ENCODE measurements around the gene MALL.
"Not testable (repeated sequence)": the region's sequence is repeated elsewhere in the genome, so short reads cannot be mapped to it uniquely, and the experiment has no call there.

MALL gene

DNA sequence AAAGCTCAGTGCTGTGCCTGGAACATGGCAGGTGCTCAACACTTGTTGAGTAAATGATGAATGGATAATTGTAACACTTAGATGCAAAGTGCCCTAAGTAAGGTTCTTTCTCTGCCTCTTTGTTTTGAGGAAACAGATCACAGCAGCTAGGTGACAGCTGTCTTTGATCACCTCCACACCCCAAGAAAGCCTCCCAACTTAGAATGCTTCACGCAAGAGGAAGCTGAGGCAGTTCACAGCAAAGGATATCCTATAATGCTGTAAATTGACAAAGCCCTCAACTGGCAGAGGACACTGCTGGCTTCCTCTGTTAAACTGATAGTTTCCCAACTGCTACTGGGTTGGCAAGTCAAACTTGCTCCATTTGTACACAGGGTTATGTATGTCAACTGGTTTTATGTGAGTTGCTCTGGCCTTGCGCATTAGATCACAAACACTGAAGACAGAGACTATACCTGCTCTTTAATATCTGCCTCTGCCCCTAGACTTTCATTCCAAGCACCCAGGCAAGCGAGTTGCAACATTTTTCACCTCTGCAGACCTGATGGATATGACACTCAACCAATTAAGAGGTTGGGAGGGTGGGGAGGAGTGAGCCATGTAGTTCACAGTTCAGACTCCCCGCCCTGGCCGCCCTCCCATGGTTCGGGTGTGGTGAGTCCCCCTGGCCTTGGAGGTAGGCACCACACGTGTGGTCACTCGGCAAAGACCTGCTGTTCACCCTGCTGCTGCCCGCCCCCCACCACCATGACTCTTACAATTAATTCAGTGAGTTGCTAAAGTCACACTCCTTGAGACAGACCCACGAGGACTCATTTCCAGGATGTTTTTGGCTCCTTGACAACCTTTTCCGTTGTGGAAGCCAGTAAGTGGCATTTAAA is 4.8 kb upstream of the MALL start:
- no peak for DNase-seq

DNA sequence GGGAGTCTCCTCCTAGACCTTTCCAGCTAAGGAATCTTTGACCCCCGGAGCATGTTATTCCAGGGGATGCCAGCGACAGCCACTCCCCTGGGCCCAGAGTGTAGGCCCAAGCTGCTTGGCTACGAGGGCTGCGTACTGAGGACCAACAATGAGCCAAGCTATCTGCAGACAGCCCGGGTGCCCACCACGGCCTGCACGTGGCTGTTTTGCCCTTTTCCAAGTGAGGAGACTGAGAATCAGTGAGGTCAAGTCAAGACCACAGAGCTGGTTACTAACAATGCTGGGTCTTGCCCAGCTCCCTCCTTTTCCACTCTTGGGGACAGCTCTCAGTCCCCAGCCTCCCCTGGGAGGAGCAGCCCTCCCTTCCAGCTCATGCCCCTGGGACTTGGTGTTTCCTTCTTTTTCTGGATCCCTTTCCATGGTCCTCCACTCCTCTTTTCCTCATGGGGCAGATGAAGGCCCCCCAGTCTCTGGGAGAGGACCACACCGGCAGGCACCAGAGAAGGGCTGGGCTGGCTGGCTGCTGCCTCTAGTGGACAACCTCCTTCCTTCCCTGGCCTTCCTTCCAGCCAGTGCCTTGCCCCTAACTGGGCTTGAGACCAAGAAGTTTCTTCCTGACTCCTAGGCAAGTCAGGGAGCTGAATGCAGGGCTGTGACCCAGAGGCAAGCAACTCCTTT is 550 bp upstream of the MALL start:
- DNase-seq, result no peak

DNA sequence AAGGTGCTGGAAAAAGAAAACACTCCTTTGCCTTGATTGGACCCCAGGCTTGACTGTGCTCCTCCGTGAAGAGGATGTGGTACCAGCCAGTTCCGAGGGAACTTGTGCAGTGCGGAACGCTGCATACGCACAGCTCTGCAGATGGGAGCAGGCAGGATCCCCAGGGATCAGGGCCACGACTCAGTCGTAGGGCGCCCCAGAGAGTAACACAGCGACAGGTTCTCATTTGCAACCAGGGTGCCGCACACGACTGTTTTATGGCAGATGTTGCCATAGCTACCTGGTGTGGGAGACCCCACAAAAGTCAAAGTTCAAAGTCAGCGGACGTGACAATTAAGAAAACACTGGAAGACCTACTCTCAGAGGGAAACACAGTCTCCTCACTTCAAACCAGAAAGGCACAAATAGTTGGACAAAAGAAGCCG is 779 bp downstream of the MALL start:
- DNase-seq, result no peak

DNA sequence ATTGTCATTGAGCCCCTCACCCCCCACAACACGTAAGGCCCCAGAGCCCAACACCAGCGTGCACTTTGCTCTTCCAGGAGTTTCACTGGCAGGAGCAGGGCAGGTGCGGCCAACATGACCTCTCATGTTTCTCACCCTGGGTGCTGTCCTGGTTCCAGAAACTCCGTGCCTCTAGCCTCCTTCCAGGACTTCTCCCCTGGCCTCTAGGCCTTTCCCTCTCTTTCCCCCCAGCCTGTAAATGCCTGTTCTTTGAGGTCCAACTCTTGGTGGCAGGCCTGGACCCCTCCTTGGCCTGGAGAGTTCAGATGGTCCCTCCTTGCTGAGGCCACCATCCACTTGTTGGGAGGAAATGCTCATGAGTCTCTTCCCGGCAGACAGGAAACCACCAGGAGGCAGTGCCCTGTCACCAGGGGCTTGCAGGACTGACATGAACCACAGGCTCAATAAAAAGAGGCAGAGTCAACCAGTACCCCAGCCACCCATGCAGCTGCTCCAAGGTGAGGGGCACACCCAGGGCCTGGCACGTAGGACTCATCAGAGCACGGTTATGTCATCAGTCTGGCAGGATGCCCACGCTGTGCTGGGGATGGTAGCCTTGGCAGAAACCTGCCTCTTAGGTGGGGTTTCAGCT is 1.5 kb downstream of the MALL start:
- no peak for DNase-seq

DNA sequence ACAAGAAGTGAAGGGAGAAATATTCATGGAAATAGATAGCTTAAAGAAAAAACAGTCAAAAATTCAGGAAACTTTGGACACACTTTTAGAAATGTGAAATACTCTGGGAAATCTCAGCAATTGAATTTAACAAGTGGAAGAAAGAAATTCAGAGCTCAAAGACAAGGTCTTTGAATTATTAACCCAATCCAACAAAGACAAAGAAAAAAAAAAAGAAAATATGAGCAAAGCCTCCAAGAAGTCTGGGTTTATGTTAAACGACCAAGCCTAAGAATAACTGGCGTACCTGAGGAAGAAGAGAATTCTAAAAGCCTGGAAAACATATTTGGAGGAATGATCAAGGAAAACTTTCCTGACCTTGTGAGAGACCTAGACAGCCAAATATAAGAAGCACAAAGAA is 7.3 kb downstream of the MALL start:
- DNase-seq, result not testable (repeated sequence)

DNA sequence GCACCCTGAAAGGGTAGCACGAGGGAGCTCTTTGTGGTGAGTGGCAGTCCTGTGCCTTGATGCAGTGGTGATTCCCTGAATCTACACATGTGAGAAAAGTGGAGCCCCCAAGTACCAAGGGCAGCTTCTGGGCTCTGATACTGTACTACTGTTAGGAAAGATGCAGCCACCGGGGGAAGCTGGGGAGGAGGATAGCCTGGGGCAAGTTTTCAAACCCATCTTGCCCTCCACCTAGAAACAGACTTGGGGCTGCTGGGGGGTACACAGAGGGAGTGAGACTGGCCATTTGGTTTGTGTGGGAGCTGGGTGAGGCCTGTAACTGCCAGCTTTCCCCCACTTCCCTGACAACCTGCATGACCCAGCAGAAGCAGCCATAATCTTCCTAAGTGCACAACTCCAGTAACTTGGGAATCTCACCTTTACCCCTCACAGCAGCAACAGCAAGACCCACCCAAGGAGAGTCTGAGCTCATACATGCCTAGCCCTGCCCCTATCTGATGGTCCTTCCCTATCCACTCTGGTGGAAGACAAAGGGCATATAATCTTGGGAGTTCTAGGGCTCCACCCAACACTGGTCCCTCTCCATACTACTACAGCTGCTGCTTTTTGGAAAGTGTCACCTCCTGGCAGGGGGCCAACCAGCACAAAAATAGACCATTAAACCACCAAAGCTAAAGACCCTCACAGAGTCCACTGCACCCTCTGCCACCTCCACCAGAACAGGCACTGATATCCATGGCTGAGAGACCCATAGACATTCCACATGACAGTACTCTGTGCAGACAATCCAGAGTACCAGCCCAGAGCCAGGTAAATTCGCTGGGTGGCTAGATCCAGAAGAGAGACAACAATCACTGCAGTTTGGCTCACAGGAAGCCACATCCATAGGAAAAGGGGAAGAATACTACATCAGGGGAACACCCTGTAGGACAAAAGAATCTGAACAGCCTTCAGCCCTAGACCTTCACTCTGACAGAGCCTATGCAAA is 8.2 kb downstream of the MALL start:
- no peak for DNase-seq

DNA sequence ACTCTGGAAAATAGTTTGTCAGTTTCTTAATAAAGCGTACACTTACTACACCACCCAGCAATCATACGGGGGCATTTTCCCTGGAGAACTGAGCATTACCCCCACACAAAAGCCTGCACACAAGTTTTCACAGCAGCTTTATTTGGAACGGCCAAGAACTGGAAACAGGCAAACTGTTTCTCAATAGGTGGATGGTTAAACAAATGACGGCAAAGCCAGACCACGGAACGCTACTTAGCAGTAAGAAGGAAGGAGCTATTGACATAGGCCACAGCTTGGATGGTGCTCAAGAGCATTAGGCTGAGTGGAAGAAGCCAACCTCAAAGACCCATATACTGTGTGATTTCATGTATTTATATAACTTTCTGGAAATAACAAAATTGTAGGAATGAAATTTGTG is 9.0 kb downstream of the MALL start:
- no peak for DNase-seq

DNA sequence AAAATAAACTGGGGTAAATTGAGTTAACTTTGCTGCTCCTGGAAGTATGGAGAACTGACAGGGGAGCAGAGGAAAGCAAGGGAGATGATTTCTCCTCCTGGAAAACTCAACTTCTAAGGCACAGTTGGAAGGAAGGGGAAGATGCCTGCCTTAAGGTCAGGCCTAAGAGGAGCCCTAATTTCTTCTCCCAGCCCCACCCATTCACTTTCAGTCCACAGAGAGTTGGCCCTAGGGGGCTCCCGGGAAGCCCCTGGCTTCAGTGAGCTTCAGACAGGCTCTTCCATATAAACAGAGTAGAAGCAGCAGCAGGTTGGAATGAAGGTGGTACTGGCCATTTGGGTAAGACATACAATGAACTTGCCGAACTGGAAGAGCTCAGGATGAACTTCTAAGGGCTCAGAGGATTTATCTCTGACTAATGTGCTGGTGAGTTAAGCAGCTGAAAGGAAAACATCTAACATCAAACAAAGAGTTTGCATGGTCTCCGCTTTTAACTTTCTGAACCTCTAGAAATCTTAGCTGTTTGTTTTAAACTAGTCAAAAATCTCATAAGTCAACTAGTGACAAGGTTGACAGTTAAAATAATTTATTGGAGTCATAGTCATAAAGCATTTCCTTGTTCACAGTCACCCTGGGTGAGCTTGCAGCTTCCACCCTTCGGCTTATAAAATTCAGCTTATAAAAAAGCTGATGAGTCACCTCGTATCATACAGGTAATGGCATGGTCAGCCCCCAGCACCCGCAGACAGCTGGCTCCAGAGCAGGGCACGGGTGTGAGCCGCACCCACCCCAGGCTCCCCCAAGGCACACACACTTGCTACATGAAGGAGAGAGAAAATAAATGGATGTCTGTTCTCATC is 9.8 kb downstream of the MALL start:
- DNase-seq, result no peak

DNA sequence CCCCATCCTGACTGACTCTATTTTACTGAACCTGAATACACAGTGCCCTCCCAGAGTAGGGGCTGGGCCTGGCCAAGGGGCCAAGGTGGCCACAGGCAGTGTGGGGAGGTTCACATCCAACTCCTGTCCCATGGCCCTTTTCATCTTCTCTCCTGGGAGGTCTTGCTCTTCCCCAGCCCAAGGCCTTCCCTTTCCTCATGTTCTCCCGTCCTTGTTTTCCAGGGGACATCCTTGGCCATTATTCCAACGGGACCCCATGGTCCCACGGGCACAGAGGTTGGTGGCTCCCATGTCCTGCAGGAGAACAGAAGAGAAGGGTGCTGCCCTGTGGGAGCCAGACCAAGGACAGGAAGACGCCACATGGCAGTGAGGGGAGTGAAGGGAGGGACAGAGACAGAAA is 10.4 kb downstream of the MALL start:
- no peak for DNase-seq

DNA sequence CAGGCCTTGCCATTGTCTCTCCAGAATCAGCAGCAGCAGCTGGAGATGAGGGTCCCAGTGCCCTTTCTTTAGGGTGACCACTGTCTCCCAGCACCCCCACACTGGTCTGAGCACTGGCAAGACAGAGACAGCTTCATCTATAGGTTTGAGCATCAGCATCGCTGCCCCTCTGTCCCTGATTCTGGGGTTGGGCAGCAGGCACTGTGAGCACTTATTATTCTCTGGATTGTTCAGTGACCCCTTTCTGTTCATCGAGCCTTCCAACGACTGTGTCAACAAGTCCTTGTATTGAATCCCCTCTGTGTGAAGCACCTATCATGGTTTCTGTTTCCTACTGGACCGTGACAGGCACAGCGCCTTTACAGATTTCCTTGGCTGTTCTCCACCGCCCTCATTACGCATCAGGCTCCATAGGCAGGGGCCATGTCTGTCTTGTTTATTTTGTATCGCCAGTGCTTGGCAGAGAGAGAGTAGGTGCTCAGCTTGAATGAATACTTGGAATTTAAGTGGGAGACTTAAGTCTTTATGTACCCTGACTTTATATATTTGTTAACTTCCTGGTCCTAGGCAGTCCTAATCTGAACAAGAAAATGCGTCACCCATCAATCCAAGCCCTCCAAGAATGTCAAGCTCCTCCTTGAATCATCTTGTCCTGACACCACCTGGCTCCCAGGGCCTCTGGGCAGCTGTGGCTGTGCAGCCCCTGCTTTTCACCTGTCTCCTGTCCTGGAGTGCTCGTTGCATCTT is 11.4 kb downstream of the MALL start:
- no peak for DNase-seq

DNA sequence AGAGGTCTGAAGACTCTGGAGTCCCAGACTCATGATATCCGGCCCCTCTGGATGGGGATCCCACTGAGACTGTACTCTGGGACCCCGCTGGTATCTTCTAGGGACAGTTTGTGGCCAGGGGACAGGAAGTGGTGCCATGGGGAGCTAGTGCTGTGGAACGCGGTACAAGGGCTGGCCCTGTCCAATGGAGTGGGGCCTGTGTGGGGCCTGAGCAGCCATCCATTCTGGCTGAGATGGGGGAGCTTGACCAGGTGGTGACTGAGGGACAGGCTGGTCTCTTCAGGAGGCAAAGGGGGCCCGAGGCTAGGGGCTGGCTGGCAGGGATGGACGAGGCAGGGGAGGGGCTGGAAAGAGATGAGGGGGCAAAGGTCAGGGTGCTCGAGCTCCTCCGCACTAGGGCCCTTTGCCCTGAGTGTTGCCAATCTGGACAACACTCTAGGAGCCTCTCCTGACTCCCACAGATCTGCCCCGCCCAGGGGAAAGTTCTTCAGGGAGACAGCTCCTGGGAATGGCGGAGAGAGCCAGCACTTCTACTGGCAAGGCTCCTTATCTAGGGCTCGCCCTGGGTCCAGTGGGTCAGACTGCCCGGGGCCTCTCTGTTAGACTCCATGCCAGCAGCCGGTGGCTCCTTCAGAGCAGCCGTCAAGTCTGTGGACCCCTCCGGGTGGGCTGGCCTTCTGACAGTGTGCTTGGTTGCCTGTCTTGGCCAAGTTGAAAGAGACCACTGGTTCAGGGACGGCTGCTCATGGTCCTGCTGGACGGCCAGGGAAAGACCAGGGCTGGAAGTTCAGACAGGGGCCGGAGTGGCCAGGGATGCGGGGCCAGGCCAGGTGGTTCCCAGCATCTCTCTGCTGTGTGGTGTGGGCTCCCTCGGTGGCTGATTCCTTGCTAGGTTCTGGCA is 12.3 kb downstream of the MALL start:
- DNase-seq, result peak; percentile 15

DNA sequence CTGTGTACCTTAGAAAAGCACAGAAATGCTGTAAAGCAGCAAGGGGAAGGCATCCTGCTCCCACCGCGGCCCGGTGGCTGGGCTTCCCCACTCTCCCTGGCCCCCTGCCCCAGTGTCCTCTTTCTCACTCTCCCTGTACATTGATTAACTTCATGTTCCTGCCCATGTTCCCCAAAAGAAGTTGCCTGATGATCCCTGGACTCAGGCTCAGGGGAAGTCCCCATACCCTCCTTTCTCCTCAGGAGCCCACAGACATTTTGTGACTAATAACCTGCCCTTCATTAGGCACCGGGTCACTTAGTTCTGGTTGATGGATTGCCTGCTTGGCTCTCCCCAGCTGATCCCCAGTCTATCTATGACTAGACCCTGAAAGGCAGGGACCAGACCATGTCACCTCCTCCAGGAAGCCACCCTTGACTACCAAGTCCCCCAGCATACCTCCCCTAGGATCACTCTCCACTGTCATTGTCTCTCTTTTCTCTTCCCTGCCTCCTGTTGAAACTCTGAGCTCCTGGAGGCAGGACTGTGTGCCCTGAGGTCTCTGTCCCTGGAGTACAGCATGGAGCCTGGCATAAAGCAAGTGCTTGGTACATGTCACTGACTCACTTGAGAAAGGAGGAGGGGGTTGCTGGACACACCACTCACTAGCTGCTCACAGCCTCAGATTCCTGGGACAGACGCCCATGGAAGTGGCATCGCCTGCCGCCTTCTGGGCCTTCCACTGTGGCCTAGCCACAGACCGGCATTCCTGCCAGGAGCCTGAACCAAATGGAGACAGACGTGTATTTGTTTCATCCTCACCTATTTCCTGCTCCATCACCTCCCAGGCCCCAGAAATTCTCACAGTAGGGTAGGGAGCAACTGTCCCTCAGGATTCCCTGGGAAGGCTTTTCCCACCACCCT is 13.5 kb downstream of the MALL start:
- DNase-seq, result no peak

DNA sequence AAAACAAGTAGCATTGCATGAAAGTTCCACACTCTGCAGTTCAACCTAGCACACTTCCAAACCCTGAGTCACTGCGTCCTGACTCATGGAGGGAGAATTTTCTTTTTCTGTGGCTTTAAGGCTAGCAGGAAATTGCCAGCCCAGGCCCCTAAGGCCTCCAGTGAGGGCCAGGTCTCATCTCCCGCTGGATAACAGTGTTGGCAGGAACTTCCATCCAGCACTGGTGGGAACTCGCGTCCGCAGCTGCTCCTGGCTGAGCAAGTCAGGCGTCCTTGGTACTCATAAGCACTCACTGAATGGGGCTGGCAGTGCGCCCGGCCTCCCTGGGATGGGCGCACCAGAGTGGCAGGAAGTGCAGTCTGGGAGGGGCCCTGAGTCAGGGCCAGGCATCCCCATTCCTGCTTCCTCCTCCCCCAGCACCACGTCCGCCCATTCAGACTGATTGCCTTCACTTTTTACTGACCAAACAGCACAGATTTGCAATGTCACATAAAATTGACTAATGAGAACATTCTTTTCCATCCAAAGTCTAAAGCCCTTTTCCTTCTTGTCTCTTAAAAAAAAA is 14.3 kb downstream of the MALL start:
- DNase-seq, result peak; percentile 30

DNA sequence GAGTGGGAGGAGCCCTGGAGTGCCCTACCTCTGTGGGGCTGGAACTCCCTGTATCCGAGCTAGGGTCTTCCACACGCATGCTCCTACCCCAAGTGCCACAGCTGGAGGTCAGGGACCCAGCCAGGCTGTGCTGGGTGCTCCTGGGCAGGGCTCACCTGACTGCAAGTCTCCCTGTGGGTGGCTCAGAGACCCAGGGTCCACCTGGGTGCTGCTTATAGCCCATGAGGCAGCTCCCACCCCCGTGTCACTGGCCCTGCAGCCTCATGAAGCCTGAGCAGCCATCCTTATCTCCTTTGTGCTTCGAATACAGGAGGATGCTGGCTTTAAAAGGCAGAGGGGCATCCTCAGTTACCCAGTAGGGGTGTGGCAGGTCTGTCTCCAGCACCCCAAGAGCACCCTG is 14.7 kb downstream of the MALL start:
- not testable (repeated sequence) for DNase-seq

DNA sequence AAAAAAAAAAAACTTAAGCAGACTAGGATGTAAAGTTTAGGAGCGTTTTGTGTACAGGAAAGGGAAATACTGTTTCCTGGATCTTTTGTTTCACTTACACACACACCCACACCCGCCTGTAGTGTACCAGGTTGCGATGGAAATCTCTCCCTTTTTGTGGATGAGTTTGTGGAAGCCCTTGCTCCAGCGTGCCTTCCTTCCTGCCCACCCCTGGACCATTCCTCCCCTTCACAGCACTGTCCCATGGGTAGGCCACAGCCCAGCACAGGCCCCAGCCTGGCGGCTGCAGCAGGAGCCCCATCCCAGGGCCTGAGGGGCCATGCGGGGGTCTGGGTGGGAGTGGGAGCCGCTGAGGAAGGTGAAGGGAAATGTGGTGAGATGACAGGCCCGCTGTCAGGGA is 15.1 kb downstream of the MALL start:
- DNase-seq, result no peak

DNA sequence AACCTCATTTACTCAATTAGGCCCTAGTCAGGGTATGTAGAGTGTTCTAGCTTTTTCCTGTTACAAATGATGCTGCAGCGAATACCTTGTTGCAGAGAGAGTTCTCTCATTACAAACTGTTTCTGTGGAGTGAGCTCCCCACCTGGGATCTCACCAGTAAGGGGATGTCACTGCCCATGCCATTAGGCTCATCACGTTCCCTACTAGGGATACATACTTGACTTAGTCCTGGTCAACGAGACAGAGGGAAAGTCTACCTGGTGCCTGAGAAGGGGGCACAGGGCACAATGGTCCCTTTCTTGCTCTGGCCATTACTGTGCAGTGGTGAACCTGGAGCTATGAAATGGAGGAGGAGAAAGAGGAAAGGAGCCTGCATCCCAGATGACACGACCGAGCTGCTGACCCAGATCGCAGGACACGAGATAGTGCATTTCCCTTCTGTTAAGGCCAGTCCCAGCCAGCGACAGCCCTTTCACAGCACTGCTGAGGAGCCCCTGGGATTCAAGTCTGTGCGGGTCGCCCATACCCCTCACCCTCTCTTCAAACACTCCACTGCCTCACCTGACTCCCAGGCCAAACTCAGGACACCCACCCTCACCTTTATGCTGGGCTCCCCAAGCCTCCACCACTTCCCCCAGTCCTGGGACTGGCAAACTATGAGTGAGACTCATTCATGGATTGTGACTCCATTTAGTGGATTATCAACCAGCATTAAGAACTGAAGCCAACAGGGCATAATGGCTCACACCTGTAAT is 16.0 kb downstream of the MALL start:
- peak; percentile 14 for DNase-seq

DNA sequence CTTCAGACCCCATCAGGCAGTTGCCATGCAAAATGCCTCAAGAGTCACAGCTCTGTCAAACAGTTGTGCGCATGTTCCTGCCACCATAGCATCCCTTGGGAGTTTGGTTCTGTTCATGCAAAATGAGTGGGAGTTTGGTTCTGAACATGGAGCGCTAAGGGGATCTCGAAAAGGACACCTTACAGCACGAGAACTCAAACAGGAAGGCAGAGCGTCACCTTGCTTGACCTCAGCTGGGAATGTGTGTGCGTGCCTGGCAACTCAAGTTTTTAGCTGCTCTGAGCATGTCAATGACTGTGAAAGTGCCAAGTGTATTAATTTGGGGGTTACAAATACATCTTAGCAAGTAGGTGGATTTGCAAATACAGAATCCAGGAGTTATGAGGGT is 16.6 kb downstream of the MALL start:
- DNase-seq, result no peak
